Left lobe of liver (tissue), 2 donors: ENCODE measurements around the gene CNKSR3. TPM values are rescaled to one million over a fixed set of nuclear protein-coding genes. Genes with fewer than 3 reads are reported as not detected.

ENCODE experiments used
- ATAC-seq: fragments of 200-7000 bp; cut with Tn5 transposase; one replicate; pipeline ENCODE4 v1.9.1; 2020; ENCODE audit warnings: mild to moderate bottlenecking, moderate library complexity
- DNase-seq: peaks from one replicate; pipeline ENCODE4 v3.0.0-alpha.2; 2020; ENCODE audit warnings: low spot score
- total RNA-seq: library from RNA; stranded (reverse); gene quantifications from one replicate; pipeline ENCODE4 v1.2.1, GENCODE V29; 2021
- donor health status: DM: no; HTN: no; CAD: no; lungs with moderate emphysema.
- donor health status: DM: no; HTN: yes; CAD: no.

The CNKSR3 gene
- total RNA-seq, 1 donor from 2014 or later = 42.9 TPM

DNA sequence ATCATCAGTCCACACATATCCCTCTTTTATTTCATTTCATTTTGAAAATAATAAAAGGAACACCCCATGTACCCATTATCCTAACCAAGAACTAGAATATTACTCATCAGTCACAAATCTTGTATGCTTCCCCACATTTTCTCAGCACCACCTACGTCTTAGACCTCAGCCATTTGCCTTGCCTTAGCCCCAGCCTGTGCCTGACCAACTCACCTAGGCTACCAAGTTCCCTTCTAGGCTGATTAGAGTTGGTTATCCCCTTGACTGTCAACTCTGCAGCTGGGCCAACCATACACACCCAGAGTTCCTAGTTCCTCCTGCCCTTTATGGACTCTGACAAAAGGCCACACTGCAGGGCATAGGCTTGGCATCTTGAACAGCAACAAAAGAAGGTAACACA is 120.5 kb downstream of the CNKSR3 start:
- DNase-seq = no peak

GRCh38 chr6:154388803-154389202 is 121.7 kb downstream of the CNKSR3 start:
- no peak for DNase-seq
- no peak for ATAC-seq

More for the DNA sequence above, 120.5 kb downstream of the CNKSR3 start:
- ATAC-seq = peak; percentile 34

GRCh38 chr6:154386848-154387717 is 123.4 kb downstream of the CNKSR3 start:
- no peak for ATAC-seq
- no peak for DNase-seq

- ATAC-seq (no peak), DNase-seq (no peak)
These were observed 126.3 kb downstream of the CNKSR3 start for GRCh38 chr6:154384191-154384590.

- no peak for DNase-seq
- ATAC-seq = no peak
These were observed 127.2 kb downstream of the CNKSR3 start for GRCh38 chr6:154383273-154383672.

- DNase-seq = no peak
- no peak for ATAC-seq
These were observed 127.7 kb downstream of the CNKSR3 start for GRCh38 chr6:154382740-154383139.

DNA sequence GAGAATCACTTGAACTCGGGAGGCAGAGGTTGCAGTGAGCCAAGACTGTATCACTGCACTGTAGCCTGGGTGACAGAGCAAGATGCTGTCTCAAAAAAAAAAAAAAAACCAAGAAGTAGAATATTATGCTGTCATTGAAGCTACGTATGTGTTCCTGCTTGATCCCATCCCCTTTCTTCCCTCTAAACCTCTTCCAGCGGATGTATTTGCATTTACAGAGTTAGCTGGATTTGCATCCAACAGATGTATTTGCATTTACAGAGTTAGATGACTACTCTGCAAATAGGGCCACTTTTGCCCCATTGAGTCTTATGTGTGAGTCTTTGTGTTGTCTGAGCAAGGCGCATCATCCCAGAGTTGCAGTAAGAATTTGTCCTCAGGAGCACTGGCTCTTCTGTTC is 128.9 kb downstream of the CNKSR3 start:
- ATAC-seq (no peak), DNase-seq (no peak)

DNA sequence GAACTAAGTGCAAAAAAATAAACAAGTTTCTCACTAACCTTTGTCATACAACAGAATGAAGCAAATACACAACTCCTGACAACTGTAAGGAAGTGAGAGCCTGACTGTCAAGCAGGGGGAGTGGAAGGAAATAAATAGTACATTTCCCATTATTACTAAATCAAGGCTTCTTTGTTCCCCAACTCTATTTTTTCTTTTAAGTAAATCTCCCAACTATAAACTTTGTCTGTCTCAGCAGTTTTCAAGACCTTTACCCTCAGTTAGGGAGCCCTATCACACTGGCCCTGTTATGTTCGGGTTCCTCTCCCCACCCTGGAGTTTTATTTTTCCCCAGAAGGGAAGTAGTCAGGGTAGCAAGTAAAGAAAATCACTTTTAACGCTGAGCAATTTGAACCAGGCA is 129.7 kb downstream of the CNKSR3 start:
- DNase-seq = no peak
- peak; percentile 62 for ATAC-seq

DNA sequence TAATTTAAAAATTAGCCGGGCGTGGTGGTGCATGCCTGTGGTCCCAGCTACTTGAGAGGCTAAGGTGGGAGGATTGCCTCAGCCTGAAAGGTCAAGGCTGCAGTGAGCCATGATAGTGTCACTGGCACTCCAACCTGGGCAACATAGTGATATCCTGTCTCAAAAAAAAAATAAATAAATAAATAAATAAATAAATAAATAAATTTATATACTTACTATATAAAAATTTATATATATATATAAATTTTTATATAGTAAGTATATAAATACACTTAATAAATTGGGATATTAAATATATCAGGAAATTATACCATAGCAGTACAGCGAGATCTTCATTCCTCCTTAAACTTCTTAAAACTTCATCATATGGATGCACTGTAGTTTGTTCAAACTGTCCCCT is 130.9 kb downstream of the CNKSR3 start:
- DNase-seq (no peak), ATAC-seq (no peak)

GRCh38 chr6:154378518-154378917 is 132.0 kb downstream of the CNKSR3 start:
- DNase-seq (no peak), ATAC-seq (no peak)

DNA sequence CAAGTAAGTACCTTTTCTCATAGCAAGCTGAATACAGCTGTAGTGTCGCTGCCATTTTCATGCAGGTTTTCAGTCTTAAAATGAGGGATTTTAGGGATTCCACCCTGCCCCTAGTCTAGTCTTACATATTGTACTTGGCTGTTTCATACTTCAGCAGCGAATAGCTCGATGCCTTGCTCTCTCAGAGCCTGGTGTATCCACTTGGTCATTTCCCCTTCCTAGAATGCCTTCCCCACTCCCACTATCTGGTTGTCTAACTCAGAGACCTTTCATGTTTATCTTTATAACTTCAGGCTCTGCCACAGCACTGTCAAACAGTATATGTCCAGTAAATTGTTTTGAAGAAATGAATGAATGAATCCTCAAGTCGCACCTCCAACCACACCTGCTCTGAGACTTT is 132.8 kb downstream of the CNKSR3 start:
- DNase-seq (no peak), ATAC-seq (no peak)

DNA sequence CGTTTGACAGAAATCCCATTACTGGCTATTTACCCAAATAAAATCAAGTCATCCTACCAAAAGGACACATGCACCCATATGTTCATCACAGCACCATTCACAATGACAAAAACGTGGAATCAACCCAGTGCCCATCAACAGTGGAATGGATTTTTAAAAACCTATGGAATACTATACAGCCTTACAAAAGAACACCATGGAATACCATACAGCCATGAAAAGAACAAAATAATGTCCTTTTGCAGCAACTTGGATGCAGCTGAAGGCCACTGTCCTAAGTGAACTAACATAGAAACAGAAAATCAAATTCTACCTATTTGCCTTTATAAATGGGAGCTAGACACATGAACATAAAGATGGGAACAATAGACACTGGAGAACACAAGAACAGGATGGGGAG is 136.5 kb downstream of the CNKSR3 start:
- no peak for DNase-seq

GRCh38 chr6:154371281-154371680 is 139.2 kb downstream of the CNKSR3 start:
- DNase-seq (no peak), ATAC-seq (no peak)

More for the DNA sequence above, 136.5 kb downstream of the CNKSR3 start:
- no peak for ATAC-seq

GRCh38 chr6:154370545-154370944 is 139.9 kb downstream of the CNKSR3 start:
- ATAC-seq (peak; percentile 67), DNase-seq (no peak)

DNA sequence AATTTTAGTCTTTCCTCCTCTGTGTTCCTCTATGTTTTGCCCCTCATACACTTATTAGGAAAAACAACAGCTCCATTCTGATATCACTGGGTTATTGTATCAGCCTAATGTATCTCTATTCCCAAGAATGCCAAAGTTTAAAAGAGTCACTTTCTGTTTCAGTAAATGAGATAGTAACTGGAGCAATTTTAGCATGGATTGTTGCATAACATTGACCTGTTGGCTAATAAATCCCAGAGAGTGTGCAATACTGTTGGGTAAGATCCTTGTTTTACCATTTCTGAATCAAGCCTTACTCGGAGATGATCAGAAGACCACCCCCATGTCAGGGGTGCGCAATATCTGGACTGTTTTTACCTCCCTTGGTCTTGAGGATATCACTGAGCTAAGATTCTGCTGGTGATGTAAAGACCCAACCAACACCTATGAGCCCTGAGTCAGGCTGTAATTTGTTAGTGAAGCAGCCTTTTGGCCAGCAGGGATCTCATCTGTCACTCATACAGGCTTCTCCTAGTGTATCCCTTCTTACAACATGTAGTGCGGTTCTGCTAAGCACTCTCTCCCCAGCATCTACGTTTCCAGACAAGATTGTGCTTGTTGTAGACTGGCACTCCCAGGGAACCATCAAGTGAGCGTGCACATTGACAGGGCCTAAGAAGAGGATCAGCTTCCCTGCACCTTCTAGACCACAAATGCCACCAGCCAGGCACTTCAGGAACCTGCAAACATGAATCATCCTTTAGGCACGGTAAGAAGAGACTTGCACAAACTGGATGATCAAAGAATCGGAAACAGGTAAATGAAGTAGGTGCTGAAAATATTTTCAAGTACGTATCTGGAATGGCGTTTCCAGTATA is 142.4 kb downstream of the CNKSR3 start:
- ATAC-seq = peak; percentile 82
- no peak for DNase-seq

DNA sequence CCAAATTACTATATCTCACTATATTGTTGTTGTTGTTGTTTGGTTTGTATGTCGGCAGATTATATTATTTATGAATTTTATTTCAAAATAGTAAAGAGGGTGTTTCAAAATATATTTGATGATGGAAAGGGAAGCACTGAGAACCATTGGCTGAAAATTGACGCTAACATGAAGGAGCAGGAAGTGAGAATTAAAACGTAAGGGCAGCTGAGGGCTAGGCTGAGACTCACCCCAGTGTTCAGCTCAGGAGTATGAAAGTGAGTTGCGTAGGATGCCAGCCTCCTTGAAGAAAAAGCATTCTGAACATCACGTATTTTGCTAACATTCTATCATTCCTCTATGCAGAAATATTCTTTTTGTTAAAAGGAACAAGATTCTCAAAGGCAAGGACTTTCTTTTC is 143.1 kb downstream of the CNKSR3 start:
- no peak for DNase-seq
- no peak for ATAC-seq

GRCh38 chr6:154363821-154364220 is 146.7 kb downstream of the CNKSR3 start:
- ATAC-seq (no peak), DNase-seq (no peak)

DNA sequence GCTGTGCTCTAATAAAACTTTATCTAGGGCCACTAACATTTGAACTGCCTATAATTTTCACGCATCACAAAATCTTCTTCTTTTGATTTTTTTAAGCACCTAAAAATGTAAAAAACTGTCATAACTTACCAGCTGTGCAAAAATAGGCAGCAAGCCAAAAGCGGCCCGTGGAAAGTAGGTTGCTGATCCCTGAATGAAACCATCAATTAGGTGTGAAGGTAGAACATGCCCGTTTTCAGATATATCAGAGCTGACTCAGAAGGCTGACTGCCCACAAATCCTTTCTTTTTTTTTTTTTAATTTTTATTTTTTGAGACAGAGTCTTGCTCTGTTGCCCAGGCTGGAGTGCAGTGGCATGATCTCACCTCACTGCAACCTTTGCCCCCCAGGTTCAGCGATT is 149.0 kb downstream of the CNKSR3 start:
- ATAC-seq (no peak), DNase-seq (no peak)

DNA sequence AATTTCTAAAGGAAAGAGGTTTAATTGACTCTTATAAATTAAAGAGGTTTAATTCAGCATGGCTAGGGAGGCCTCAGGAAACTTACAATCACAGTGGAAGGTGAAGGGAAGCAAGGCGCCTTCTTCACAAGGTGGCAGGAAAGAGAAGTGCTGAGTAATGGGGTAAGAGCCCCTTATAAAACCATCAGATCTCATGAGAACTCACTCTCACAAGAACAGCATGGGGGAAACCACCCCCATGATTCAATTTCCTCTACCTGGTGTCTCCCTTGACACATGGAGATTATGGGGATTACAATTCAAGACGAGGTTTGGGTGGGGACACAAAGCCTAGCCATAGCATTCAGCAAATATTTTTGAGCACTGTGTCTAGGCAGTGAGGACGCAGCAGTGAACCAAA is 150.0 kb downstream of the CNKSR3 start:
- no peak for DNase-seq
- no peak for ATAC-seq

GRCh38 chr6:154359679-154360078 is 150.8 kb downstream of the CNKSR3 start:
- no peak for DNase-seq
- ATAC-seq = no peak

- ATAC-seq = no peak
- DNase-seq = no peak
These were observed 151.3 kb downstream of the CNKSR3 start for GRCh38 chr6:154359161-154359574.

GRCh38 chr6:154358019-154358545 is 152.4 kb downstream of the CNKSR3 start:
- DNase-seq (no peak), ATAC-seq (no peak)
